Osteoblast (primary cell): ENCODE results near the gene FGFRL1. TPM values are rescaled to one million over a fixed set of nuclear protein-coding genes. Genes with fewer than 3 reads are reported as not detected.

ENCODE experiments used
- DNase-seq: peaks from one replicate; pipeline ENCODE4 v3.0.0; 2011; ENCODE audit warnings: low spot score, mixed read lengths; ENCODE audit not compliant: insufficient read length; ENCODE audit errors: missing footprints
- H2AFZ ChIP-seq: 2 replicates; pipeline ENCODE4 v1.6.0; 2011; ENCODE audit warnings: mild to moderate bottlenecking, low read length
- H3K27ac ChIP-seq: 2 replicates; pipeline ENCODE4 v1.5.1; 2011; ENCODE audit warnings: mild to moderate bottlenecking, low read depth, low read length, moderate library complexity
- H3K27me3 ChIP-seq: 2 replicates; pipeline ENCODE4 v1.6.0; 2012; ENCODE audit warnings: mild to moderate bottlenecking, control low read depth, inconsistent platforms, low read length, moderate library complexity; ENCODE audit not compliant: insufficient read depth
- H3K36me3 ChIP-seq: 2 replicates; pipeline ENCODE4 v1.5.1; 2011; ENCODE audit warnings: mild to moderate bottlenecking, low read length, control low read depth, moderate library complexity; ENCODE audit not compliant: insufficient read depth
- H3K4me1 ChIP-seq: 2 replicates; pipeline ENCODE4 v1.5.1; 2011; ENCODE audit warnings: mild to moderate bottlenecking, low read length, control low read depth, moderate library complexity; ENCODE audit not compliant: insufficient read depth
- H3K4me2 ChIP-seq: 2 replicates; pipeline ENCODE4 v1.6.0; 2011; ENCODE audit warnings: mild to moderate bottlenecking, low read length; ENCODE audit not compliant: insufficient read depth
- H3K4me3 ChIP-seq: fragments of 200-600 bp; sonication (generic); 3 replicates; pipeline ENCODE4 v1.5.1; 2012; ENCODE audit warnings: mild to moderate bottlenecking, low read length, inconsistent platforms; ENCODE audit not compliant: insufficient read depth
- H3K79me2 ChIP-seq: 2 replicates; pipeline ENCODE4 v1.6.0; 2012; ENCODE audit warnings: mild to moderate bottlenecking, low read length, control low read depth, inconsistent platforms; ENCODE audit not compliant: insufficient read depth
- H3K9me3 ChIP-seq: 2 replicates; pipeline ENCODE4 v1.5.1; 2011; ENCODE audit warnings: low read depth, low read length, control low read depth
- H4K20me1 ChIP-seq: 2 replicates; pipeline ENCODE4 v1.6.0; 2012; ENCODE audit warnings: mild to moderate bottlenecking, low read length, control low read depth; ENCODE audit not compliant: insufficient read depth
- total RNA-seq: library from RNA; depleted of rRNA; stranded (reverse); fragments of >200 nt; gene quantifications from 2 replicates; pipeline ENCODE4 v1.2.3, GENCODE V29; 2012
- TF ChIP-seq, protein P1 (sequence below): IDR thresholded peaks from 2 replicates; pipeline ENCODE4 v1.5.1; 2011; ENCODE audit warnings: mild to moderate bottlenecking, low read depth, low read length, moderate library complexity; ENCODE audit errors: extremely low read depth

FGFRL1 gene
- total RNA-seq, 1 donor, result 30.8 TPM

DNA sequence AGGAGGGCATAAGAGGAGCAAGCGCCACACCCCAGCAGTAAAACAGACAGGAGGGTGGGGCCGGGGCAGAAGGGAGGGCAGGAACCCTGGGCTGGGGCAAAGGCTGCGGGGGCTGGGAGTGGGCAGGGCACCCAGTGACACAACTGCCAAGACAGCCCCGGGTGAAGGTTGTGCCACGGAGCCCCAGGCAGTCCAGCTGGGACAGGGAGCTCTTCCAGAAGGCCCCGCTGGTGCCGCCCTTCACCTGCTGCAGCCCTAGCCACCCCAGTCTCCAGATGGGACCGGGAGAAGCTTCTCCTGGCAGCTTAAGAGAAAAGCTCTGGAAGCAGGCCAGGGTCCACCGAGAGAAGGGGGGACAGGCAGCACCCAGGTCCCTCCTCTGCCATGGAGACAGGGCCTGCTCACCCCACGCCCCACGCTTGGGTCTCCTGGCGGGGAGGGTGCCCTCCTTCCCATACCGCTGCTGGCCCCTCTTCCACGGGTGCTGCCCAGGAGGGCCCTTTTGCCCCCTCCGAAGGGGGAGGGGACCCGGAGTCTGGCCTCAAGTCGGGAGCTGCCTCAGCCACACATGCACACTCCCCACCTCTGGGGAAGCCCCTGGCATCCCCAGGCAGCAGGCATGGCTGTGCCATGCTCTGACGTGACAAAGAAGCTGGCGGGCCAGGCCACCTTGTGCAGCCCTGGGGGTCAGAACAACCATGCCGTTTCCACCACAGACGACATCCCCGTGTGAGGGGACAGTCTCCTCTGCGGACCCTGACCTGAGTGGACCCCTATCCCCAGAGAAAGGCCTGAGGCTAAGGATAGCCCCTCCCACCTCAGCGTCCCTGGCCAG, 39.5 kb upstream of the FGFRL1 start:
- Histone ChIP-seq H3K27me3 (no peaks in the 10 kb centered on the region), H3K4me2 (peak overlapping the region; percentile 89), H3K4me1 (peaks cover 9% of the 10 kb centered on the region), H2AFZ (no peak overlapping the region), H3K79me2 (peaks cover 21% of the 10 kb centered on the region), H3K9me3 (no peaks in the 10 kb centered on the region), H3K27ac (no peak overlapping the region), H3K4me3 (peak overlapping the region; percentile 80), H4K20me1 (peaks cover 30% of the 10 kb centered on the region), H3K36me3 (no peaks in the 10 kb centered on the region)
- TF ChIP-seq, protein P1, sequence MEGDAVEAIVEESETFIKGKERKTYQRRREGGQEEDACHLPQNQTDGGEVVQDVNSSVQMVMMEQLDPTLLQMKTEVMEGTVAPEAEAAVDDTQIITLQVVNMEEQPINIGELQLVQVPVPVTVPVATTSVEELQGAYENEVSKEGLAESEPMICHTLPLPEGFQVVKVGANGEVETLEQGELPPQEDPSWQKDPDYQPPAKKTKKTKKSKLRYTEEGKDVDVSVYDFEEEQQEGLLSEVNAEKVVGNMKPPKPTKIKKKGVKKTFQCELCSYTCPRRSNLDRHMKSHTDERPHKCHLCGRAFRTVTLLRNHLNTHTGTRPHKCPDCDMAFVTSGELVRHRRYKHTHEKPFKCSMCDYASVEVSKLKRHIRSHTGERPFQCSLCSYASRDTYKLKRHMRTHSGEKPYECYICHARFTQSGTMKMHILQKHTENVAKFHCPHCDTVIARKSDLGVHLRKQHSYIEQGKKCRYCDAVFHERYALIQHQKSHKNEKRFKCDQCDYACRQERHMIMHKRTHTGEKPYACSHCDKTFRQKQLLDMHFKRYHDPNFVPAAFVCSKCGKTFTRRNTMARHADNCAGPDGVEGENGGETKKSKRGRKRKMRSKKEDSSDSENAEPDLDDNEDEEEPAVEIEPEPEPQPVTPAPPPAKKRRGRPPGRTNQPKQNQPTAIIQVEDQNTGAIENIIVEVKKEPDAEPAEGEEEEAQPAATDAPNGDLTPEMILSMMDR, result no peak
- DNase-seq, result no peak

DNA sequence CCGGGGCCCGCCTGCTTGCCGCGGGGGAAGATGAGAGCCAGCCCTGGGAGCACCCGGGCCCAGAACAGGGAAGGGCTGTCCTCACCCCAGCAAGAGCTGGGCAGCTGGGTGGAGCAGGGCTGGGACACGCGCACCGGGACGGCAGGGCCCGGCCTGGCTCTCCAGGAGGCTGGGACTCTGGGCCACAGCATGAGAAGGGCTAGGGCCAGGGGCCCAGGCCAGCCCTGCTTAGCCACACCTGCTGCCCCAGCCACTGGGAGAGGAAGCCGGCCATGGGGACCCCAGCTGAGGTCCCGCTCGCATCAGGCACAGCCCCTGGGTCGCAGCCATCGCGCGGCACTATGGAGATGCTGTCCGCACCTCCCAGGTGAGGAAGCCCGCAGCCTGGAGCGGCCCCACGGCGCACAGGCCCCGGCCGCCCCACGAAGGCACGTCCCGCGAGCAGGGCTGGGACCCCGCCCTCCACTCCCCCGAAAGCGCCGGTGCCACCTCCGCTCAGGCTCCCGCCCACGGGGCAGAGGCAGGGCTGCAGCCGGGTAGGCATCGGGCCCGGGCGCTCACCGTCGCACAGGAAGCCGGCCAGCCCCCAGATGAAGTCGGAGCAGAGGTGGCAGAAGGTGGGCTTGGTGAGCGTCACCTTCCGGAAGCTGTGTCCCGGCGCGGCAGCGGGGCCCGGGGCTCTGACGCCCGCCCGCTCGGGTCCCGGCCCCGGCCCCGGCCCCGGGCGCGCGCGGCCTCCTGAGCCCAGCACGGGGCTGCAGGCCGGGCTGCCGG, 38.6 kb upstream of the FGFRL1 start:
- Histone ChIP-seq H3K27ac (peak overlapping the region; percentile 23), H3K4me1 (peaks cover 9% of the 10 kb centered on the region), H4K20me1 (peaks cover 30% of the 10 kb centered on the region), H3K4me2 (peak overlapping the region; percentile 89), H3K9me3 (no peaks in the 10 kb centered on the region), H3K36me3 (no peaks in the 10 kb centered on the region), H2AFZ (peak overlapping the region; percentile 47), H3K4me3 (peak overlapping the region; percentile 80), H3K79me2 (peaks cover 21% of the 10 kb centered on the region), H3K27me3 (no peaks in the 10 kb centered on the region)
- TF ChIP-seq, protein P1, result no peak
- peak; percentile 98 for DNase-seq

DNA sequence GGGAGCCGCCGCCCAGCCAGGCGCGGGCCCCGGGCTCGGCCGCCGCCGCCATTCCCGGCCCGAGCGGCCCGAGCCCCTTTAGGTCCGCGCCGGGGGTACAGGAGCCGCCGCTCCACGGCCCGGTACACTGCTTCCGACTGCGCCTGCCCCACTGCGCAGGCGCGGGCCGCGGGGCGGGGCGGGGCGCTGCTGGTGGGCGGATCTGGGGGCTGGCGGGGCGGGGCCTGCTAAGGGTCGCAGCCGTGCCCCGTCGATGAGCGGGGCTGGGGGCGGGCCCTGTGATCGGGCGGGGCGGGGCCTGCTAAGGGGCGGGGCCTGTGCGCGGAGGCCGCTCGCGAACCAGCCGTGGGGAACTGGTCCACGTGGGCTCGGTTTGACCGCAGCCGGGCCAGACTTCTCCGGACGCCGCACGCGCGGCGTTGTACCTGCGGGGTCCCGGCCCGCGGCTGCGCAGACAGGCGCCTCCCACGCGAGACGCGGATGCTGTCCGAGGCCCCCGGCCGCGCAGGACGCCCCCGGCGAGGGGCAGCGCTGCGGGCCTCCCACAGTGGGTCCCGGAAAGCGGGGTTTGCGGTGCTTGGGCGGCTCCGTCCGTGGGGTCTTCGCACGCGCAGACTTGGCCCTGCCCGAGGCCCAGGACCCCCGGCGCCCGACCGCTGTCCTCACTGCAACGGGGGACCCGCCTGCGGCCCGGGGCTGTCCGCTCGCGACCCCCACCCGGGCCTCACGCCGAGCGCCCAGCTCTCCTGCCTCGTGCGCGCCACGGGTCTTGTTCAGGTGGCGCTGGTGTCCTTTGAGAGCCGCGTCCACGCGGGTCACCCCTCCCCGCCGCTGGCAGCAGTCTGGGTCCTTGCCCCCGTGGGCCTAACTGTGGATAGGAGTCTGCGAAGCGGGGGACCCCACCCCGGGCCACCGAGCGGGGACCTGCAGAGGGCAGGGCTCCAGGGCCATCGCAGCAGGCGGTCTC, 37.7 kb upstream of the FGFRL1 start, which contains the start of gene DGKQ:
Gene DGKQ, minus strand, starts transcription at position 139 of the 967 bp plus-strand sequence. Its CDS starts 87 bp downstream, at position 52.
- Histone ChIP-seq H3K27me3 (no peaks in the 10 kb centered on the region), H2AFZ (peak within 1 kb of the TSS; percentile 56), H3K4me1 (peaks cover 9% of the 10 kb centered on the region), H3K4me3 (peak within 1 kb of the TSS; percentile 80), H3K36me3 (no peaks in the 10 kb centered on the region), H3K9me3 (no peaks in the 10 kb centered on the region), H4K20me1 (peaks cover 30% of the 10 kb centered on the region), H3K79me2 (peaks cover 21% of the 10 kb centered on the region), H3K27ac (peak within 1 kb of the TSS; percentile 23), H3K4me2 (peak within 1 kb of the TSS; percentile 89)
- DNase-seq, result peak; percentile 100
- TF ChIP-seq, protein P1, result no peak
